ENCODE results near the gene GBP3. TPM values are rescaled to one million over a fixed set of nuclear protein-coding genes. Genes with fewer than 3 reads are reported as not detected.

Gene GBP3
- total RNA-seq, 4 donors from 2014 or later, result 8.6 to 26.5 (median 20.7) TPM

- TF ChIP-seq POLR2AphosphoS5 (IDR thresholded peaks at IDR 0.05), result no peak
- peak; percentile 37 to 61 (median 60) for TF ChIP-seq CTCF (IDR thresholded peaks at IDR 0.05)
- no peak for TF ChIP-seq EP300 (IDR thresholded peaks at IDR 0.05)
- no peak for TF ChIP-seq POLR2A (IDR thresholded peaks at IDR 0.05)
- ATAC-seq, result no peak
- Histone ChIP-seq H3K36me3 (peaks cover 0 to 6% of the 10 kb centered on the region in 2 donors), H3K9me3 (no peaks in the 10 kb centered on the region), H3K27me3 (no peaks in the 10 kb centered on the region), H3K27ac (no peak overlapping the region), H3K4me3 (no peak overlapping the region), H3K4me1 (peaks cover 0 to 19% (median 0%) of the 10 kb centered on the region in 3 donors)
- 33 to 50% methylated on average over 2 of the region's 2 CpGs for WGBS, 2 donors (ENCODE audit: low coverage in 1 of 2)
Observed at GRCh38 chr1:88973520-88974137, 49.0 kb downstream of the GBP3 start.

GRCh38 chr1:88961647-88962275, 60.9 kb downstream of the GBP3 start:
- TF ChIP-seq POLR2AphosphoS5 (IDR thresholded peaks at IDR 0.05), result no peak
- H3K4me1 ChIP-seq, result no peaks in the 10 kb centered on the region
- peaks cover 3 to 84% of the 10 kb centered on the region in 2 donors for H3K36me3 ChIP-seq
- H3K9me3 ChIP-seq, result no peaks in the 10 kb centered on the region
- no peak overlapping the region for H3K27ac ChIP-seq
- ATAC-seq, result no peak
- no peaks in the 10 kb centered on the region for H3K27me3 ChIP-seq
- H3K4me3 ChIP-seq, result no peak overlapping the region

GRCh38 chr1:88961081-88961480, 61.6 kb downstream of the GBP3 start:
- H3K27ac ChIP-seq, result no peak overlapping the region
- peaks cover 3 to 84% of the 10 kb centered on the region in 2 donors for H3K36me3 ChIP-seq
- 0 to 42% methylated on average over 1 of the region's 1 CpG for WGBS, 2 donors (ENCODE audit: low coverage in 1 of 2)
- H3K27me3 ChIP-seq, result no peaks in the 10 kb centered on the region
- TF ChIP-seq EP300 (IDR thresholded peaks at IDR 0.05) (no peak), POLR2A (IDR thresholded peaks at IDR 0.05) (no peak), CTCF (IDR thresholded peaks at IDR 0.05) (no peak), POLR2AphosphoS5 (IDR thresholded peaks at IDR 0.05) (no peak)
- no peaks in the 10 kb centered on the region for H3K4me1 ChIP-seq
- no peak overlapping the region for H3K4me3 ChIP-seq
- ATAC-seq, result no peak
- no peaks in the 10 kb centered on the region for H3K9me3 ChIP-seq

Small RNAs within 50 kb of the gene (small RNA-seq; reads per million reads assigned to genes)
- 0 reads per million in 4 donors for gene RF00019

Other genes starting within 250 kb of the GBP3 start
- 10 to 100 TPM; 27.0 to 42.6 (median 33.2) TPM for gene GTF2B, start 131.3 kb downstream of the GBP3 start, total RNA-seq
- 10 to 100 TPM; 20.0 to 30.4 (median 24.9) TPM for gene KYAT3, start 30.2 kb downstream of the GBP3 start, total RNA-seq
- 10 to 100 TPM; 16.1 to 38.3 (median 20.1) TPM for gene RBMXL1, start 30.2 kb downstream of the GBP3 start, total RNA-seq
- gene GBP1, start 42.3 kb upstream of the GBP3 start, total RNA-seq, result 10 to 100 TPM; 14.9 to 46.4 (median 24.2) TPM
- gene GBP2, start 103.2 kb upstream of the GBP3 start, total RNA-seq, result 100 to 1,000 TPM; 147 to 172 (median 167) TPM
- not detected for gene GBP7, start 153.1 kb upstream of the GBP3 start, total RNA-seq
- 1 to 10 TPM; 3.1 to 5.6 (median 4.5) TPM for gene GBP4, start 176.1 kb upstream of the GBP3 start, total RNA-seq
- 1 to 10 TPM in 2 of 4 donors, under 1 TPM in 2; 0.27 to 3.0 (median 1.8) TPM for gene GBP5, start 250.0 kb upstream of the GBP3 start, total RNA-seq